ENCODE results near the gene EFNB1.

GRCh38 chrX:68840256-68840655 is 11.4 kb downstream of the EFNB1 start:
- TF ChIP-seq JUN (IDR thresholded peaks at IDR 0.05) (no peak), MAFK (IDR thresholded peaks at IDR 0.05; ENCODE audit: partially characterized antibody) (no peak), ZNF302 (CRISPR knock-in tag; IDR thresholded peaks at IDR 0.05) (no peak), USF2 (IDR thresholded peaks at IDR 0.05) (no peak), MAZ (IDR thresholded peaks at IDR 0.05; ENCODE audit: borderline replicate concordance, low read depth, low read length) (no peak), CTCF (IDR thresholded peaks at IDR 0.05) (no peak), POLR2A (IDR thresholded peaks at IDR 0.05; ENCODE audit: low read length) (no peak), FOSL2 (IDR thresholded peaks at IDR 0.05) (no peak), FOSL2 (CRISPR knock-in tag; IDR thresholded peaks at IDR 0.05) (no peak), NR3C1 (IDR thresholded peaks at IDR 0.05) (no peak)
- TF ChIP-seq, protein P1, sequence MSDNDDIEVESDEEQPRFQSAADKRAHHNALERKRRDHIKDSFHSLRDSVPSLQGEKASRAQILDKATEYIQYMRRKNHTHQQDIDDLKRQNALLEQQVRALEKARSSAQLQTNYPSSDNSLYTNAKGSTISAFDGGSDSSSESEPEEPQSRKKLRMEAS (IDR thresholded peaks at IDR 0.05) = no peak
